GM12878 (cell line): ENCODE data around the gene GCNT2. TPM values are rescaled to one million over a fixed set of nuclear protein-coding genes. Genes with fewer than 3 reads are reported as not detected.

Source experiments
- ATAC-seq: fragments of 200-7000 bp; cut with Tn5 transposase; 3 replicates; pipeline ENCODE4 v1.9.1; 2020; ENCODE audit warnings: mild to moderate bottlenecking, moderate library complexity
- BruUV-seq: library from RNA; stranded (reverse); fragments of 400-500 nt; replicated peaks from 2 replicates; lab custom pipeline; 2021; lab: Mats Ljungman, UMichigan
- CTCF ChIA-PET: fragments of 300-600 bp; sonication (Branson Sonifier 250); formaldehyde crosslinking; extraction: SDS; loops from one replicate; lab custom pipeline; 2021; ENCODE audit warnings: inconsistent platforms; lab: Yijun Ruan, JAX
- POLR2A ChIA-PET: fragments of 350-600 bp; formaldehyde crosslinking; extraction: SDS; loops from one replicate; lab custom pipeline; 2021; ENCODE audit warnings: inconsistent platforms; lab: Charles Lee
- RAD21 ChIA-PET: fragments of 300-600 bp; sonication (Branson Sonifier 250); formaldehyde crosslinking; loops from one replicate; lab custom pipeline; 2023; ENCODE audit warnings: antibody characterized with exemption; ENCODE audit not compliant: unreplicated experiment; lab: Charles Lee
- SMC1A ChIA-PET: fragments of 300-600 bp; sonication (Branson Sonifier 250); formaldehyde crosslinking; loops from one replicate; lab custom pipeline; 2023; ENCODE audit not compliant: unreplicated experiment, uncharacterized antibody; lab: Charles Lee
- DNase-seq: peaks from one replicate; pipeline ENCODE4 v3.0.0-alpha.2; 2011; ENCODE audit warnings: low read depth, low spot score
- FAIRE-seq: peaks from 3 replicates; lab custom pipeline; 2011; peaks lifted over from hg19 to GRCh38; lab: Jason Lieb, UNC
- H2AFZ ChIP-seq: 2 replicates; pipeline ENCODE4 v1.6.0; 2011; ENCODE audit warnings: low read depth, low read length, control low read depth; ENCODE audit not compliant: control insufficient read depth
- H3K27ac ChIP-seq: 2 replicates; pipeline ENCODE4 v1.5.1; 2011; ENCODE audit warnings: control low read depth; ENCODE audit not compliant: control insufficient read depth, insufficient read depth
- H3K27me3 ChIP-seq, 2 experiments: replicated peaks in 1 of 2; 2 replicates each; pipeline versions ENCODE4 v1.6.0 to v1.6.1; 2011; ENCODE audit warnings: low read length in 1 of 2; ENCODE audit not compliant: control insufficient read depth in 2 of 2, insufficient read depth in 2 of 2
- H3K36me3 ChIP-seq, 2 experiments: 2 replicates each; pipeline ENCODE4 v1.5.1; 2011; ENCODE audit warnings: low read length in 1 of 2; ENCODE audit not compliant: control insufficient read depth in 2 of 2, insufficient read depth in 2 of 2
- H3K4me1 ChIP-seq: 2 replicates; pipeline ENCODE4 v1.6.1; 2011; ENCODE audit warnings: mild to moderate bottlenecking, low read length, moderate library complexity, mixed read lengths; ENCODE audit not compliant: control insufficient read depth, insufficient read depth
- H3K4me2 ChIP-seq: 2 replicates; pipeline ENCODE4 v1.6.0; 2011; ENCODE audit warnings: control low read depth; ENCODE audit not compliant: control insufficient read depth, insufficient read depth
- H3K4me3 ChIP-seq: fragments of 200-600 bp; sonication (generic); 2 replicates; pipeline ENCODE4 v1.5.1; 2016
- H3K79me2 ChIP-seq: 2 replicates; pipeline ENCODE4 v1.6.0; 2011; ENCODE audit warnings: low read length; ENCODE audit not compliant: control insufficient read depth, insufficient read depth
- H3K9ac ChIP-seq: 2 replicates; pipeline ENCODE4 v1.8.0; 2011; ENCODE audit warnings: low read length, control low read depth, mixed read lengths; ENCODE audit not compliant: control insufficient read depth, insufficient read depth
- H3K9me3 ChIP-seq: replicated peaks from 3 replicates; pipeline ENCODE4 v1.5.1; 2011; ENCODE audit warnings: mild to moderate bottlenecking, low read length; ENCODE audit not compliant: control insufficient read depth, insufficient read depth
- H4K20me1 ChIP-seq: 2 replicates; pipeline ENCODE4 v1.6.0; 2011; ENCODE audit not compliant: control insufficient read depth, insufficient read depth
- CBX3 ChIP-seq: fragments of 200-600 bp; sonication (generic); IDR thresholded peaks from 2 replicates; pipeline ENCODE4 v1.6.1; 2016; ENCODE audit warnings: low read depth, borderline replicate concordance
- FOS ChIP-seq: IDR thresholded peaks from 3 replicates; pipeline ENCODE4 v1.6.1; 2011; ENCODE audit warnings: borderline replicate concordance; ENCODE audit not compliant: insufficient read length; ENCODE audit errors: extremely low read depth
- MEF2B ChIP-seq: fragments of 450-650 bp; IDR thresholded peaks from 2 replicates; pipeline ENCODE4 v1.6.1; 2018; ENCODE audit warnings: mild to moderate bottlenecking, moderate library complexity; ENCODE audit not compliant: partially characterized antibody, poor library complexity, severe bottlenecking
- NBN ChIP-seq: fragments of 450-650 bp; IDR thresholded peaks from 2 replicates; pipeline ENCODE4 v1.6.1; 2016
- NFIC ChIP-seq: IDR thresholded peaks from 2 replicates; pipeline ENCODE4 v1.6.1; 2012; ENCODE audit warnings: low read depth, mild to moderate bottlenecking, inconsistent platforms, low read length, moderate library complexity
- SREBF2 ChIP-seq: IDR thresholded peaks from 2 replicates; pipeline ENCODE4 v1.6.1; 2012; ENCODE audit warnings: mild to moderate bottlenecking, low read length
- SRF ChIP-seq, 2 experiments: IDR thresholded peaks; 2 replicates each; pipeline ENCODE4 v1.6.1; 2011; ENCODE audit warnings: low read depth in 2 of 2, low read length in 2 of 2, mild to moderate bottlenecking in 1 of 2, moderate library complexity in 1 of 2
- ZNF384 ChIP-seq: IDR thresholded peaks from 2 replicates; pipeline ENCODE4 v1.6.1; 2012; ENCODE audit warnings: low read depth, mild to moderate bottlenecking, low read length, improper control_type of control experiment, borderline replicate concordance
- WGBS: methylation state at CpG from one replicate; pipeline ENCODE4 v1.1.6; 2016; ENCODE audit warnings: low lambda C conversion rate; ENCODE audit not compliant: insufficient replicate concordance, insufficient coverage; ENCODE audit errors: missing lambda C conversion rate; 5-methylcytosine and 5-hydroxymethylcytosine counted together
- in situ Hi-C: fragments of 300-500 bp; cut with MboI; formaldehyde crosslinking; loops from 9 replicates; pipeline ENCODE4 v1.14.3; 2018; ENCODE audit warnings: mixed read lengths
- intact Hi-C: fragments of 100-400 bp; cut with micrococcal nuclease; formaldehyde crosslinking; loops from one replicate; pipeline ENCODE4 v1.14.2; 2022; ENCODE audit not compliant: unreplicated experiment
- polyA plus RNA-seq, 11 experiments: library from polyadenylated mRNA; depleted of rRNA in 4 of 11; unstranded in 6 of 11; stranded (reverse) in 5 of 11; fragments of >200 nt; fragmentation: Nextera tagmentation in 4 of 11; fragmentation: Illumina TruSeq in 1 of 11; extraction: Ambion mirVana in 4 of 11; extraction: Trizol in 1 of 11; gene quantifications; 1 replicate in 1 of 11; 2 replicates in 10 of 11; pipeline versions ENCODE4 v1.2.1 to v1.2.3, GENCODE V29; 2011 to 2016; ENCODE audit warnings: inconsistent platforms in 2 of 11, missing spikeins in 2 of 11, low read depth in 1 of 11
- total RNA-seq, 4 experiments: library from RNA; depleted of rRNA in 3 of 4; stranded (reverse); fragments of >200 nt in 3 of 4; fragmentation: Illumina TruSeq in 1 of 4; extraction: Trizol in 1 of 4; gene quantifications; 2 replicates each; pipeline versions ENCODE4 v1.2.1 to v1.2.3, GENCODE V29; 2013 to 2021
- TF ChIP-seq, protein P1 (sequence below): IDR thresholded peaks from 2 replicates; pipeline ENCODE4 v1.6.1; 2012; ENCODE audit warnings: improper control_type of control experiment, low read depth, low read length; ENCODE audit not compliant: insufficient replicate concordance
- TF ChIP-seq, protein P2 (sequence below): fragments of 450-650 bp; IDR thresholded peaks from 2 replicates; pipeline ENCODE4 v1.6.1; 2017; ENCODE audit warnings: mild to moderate bottlenecking

Gene GCNT2
- total and polyA plus RNA-seq, 10 of the 15 experiments (the other 5 are each of a cell fraction or from before 2014, with no cell fraction given), result 5.0 to 21.6 (median 11.9) TPM

DNA sequence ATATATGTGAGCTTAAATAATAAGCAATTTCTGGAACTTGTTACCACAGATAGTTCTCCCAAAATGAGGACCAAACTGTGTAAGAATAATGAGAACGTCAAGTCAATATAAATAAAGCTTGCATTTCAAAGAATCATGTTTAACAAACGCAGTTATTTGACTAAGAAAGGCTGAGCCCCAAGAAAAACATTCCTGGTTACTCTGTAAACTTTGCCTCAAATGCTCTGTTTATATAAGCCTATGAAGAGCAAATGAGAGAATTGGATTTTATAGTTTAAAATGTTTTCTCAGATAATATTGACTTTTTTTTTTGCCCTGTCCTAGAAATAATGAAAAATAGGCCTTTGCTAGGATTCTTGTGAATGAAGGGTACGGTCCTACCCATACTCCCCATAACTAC, 91.9 kb downstream of the GCNT2 start:
- no peak for DNase-seq
- CTCF ChIA-PET, result interaction anchor here (0.6 to 1.0 kb wide), 2 partner anchors 10 to 146 kb away, joined by 3 read pairs; no protein-coding TSS in a partner anchor
- no peak for FAIRE-seq
- TF ChIP-seq, protein P1, sequence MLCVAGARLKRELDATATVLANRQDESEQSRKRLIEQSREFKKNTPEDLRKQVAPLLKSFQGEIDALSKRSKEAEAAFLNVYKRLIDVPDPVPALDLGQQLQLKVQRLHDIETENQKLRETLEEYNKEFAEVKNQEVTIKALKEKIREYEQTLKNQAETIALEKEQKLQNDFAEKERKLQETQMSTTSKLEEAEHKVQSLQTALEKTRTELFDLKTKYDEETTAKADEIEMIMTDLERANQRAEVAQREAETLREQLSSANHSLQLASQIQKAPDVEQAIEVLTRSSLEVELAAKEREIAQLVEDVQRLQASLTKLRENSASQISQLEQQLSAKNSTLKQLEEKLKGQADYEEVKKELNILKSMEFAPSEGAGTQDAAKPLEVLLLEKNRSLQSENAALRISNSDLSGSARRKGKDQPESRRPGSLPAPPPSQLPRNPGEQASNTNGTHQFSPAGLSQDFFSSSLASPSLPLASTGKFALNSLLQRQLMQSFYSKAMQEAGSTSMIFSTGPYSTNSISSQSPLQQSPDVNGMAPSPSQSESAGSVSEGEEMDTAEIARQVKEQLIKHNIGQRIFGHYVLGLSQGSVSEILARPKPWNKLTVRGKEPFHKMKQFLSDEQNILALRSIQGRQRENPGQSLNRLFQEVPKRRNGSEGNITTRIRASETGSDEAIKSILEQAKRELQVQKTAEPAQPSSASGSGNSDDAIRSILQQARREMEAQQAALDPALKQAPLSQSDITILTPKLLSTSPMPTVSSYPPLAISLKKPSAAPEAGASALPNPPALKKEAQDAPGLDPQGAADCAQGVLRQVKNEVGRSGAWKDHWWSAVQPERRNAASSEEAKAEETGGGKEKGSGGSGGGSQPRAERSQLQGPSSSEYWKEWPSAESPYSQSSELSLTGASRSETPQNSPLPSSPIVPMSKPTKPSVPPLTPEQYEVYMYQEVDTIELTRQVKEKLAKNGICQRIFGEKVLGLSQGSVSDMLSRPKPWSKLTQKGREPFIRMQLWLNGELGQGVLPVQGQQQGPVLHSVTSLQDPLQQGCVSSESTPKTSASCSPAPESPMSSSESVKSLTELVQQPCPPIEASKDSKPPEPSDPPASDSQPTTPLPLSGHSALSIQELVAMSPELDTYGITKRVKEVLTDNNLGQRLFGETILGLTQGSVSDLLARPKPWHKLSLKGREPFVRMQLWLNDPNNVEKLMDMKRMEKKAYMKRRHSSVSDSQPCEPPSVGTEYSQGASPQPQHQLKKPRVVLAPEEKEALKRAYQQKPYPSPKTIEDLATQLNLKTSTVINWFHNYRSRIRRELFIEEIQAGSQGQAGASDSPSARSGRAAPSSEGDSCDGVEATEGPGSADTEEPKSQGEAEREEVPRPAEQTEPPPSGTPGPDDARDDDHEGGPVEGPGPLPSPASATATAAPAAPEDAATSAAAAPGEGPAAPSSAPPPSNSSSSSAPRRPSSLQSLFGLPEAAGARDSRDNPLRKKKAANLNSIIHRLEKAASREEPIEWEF, result no peak
- TF ChIP-seq SREBF2 (no peak), FOS (no peak), MEF2B (no peak), NBN (no peak), SRF (IDR thresholded peaks at IDR 0.05; ENCODE audit: low read depth in 2 of 2, low read length in 2 of 2) (no peak), NFIC (no peak), CBX3 (no peak), ZNF384 (no peak)
- TF ChIP-seq, protein P2, sequence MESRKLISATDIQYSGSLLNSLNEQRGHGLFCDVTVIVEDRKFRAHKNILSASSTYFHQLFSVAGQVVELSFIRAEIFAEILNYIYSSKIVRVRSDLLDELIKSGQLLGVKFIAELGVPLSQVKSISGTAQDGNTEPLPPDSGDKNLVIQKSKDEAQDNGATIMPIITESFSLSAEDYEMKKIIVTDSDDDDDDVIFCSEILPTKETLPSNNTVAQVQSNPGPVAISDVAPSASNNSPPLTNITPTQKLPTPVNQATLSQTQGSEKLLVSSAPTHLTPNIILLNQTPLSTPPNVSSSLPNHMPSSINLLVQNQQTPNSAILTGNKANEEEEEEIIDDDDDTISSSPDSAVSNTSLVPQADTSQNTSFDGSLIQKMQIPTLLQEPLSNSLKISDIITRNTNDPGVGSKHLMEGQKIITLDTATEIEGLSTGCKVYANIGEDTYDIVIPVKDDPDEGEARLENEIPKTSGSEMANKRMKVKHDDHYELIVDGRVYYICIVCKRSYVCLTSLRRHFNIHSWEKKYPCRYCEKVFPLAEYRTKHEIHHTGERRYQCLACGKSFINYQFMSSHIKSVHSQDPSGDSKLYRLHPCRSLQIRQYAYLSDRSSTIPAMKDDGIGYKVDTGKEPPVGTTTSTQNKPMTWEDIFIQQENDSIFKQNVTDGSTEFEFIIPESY, result no peak
- Histone ChIP-seq H3K27me3 (no peaks in the 10 kb centered on the region), H3K9me3 (no peaks in the 10 kb centered on the region; the same call in 2 of the 3 replicates), H4K20me1 (no peaks in the 10 kb centered on the region; the same call in 1 of the 2 replicates), H3K79me2 (no peaks in the 10 kb centered on the region), H3K4me1 (no peaks in the 10 kb centered on the region), H2AFZ (no peak overlapping the region), H3K4me3 (no peak overlapping the region), H3K36me3 (no peaks in the 10 kb centered on the region), H3K27ac (no peak overlapping the region), H3K9ac (no peak overlapping the region), H3K4me2 (no peak overlapping the region)
- 65% methylated on average over 3 of the region's 3 CpGs for WGBS
- no peak for ATAC-seq
- RAD21 ChIA-PET, result interaction anchor here (1.0 kb wide), 1 partner anchor 11 kb away, joined by 3 read pairs; no protein-coding TSS in a partner anchor
- POLR2A ChIA-PET, result interaction anchor here (0.6 kb wide), 1 partner anchor 150 kb away, joined by 3 read pairs; no protein-coding TSS in a partner anchor
- SMC1A ChIA-PET, result interaction anchor here (0.6 to 1.4 kb wide), 3 partner anchors 94 to 1337 kb away, joined by 3 read pairs; no protein-coding TSS in a partner anchor
- intact Hi-C loops (no loop called here), in situ Hi-C loops (no loop called here)
- BruUV-seq, result no TSS peak
